Hematopoietic multipotent progenitor cell treated with erythropoietin and hydrocortisone succinate and interleukin-3 and kit ligand, for 17 days (in vitro differentiated cells): ENCODE measurements around the gene FKBP5.
"Not testable (repeated sequence)": the region's sequence is repeated elsewhere in the genome, so short reads cannot be mapped to it uniquely, and the experiment has no call there.

Experiments
- DNase-seq: peaks from one replicate; pipeline ENCODE4 v3.0.0-alpha.2; 2015; ENCODE audit warnings: low spot score

Gene FKBP5

DNA sequence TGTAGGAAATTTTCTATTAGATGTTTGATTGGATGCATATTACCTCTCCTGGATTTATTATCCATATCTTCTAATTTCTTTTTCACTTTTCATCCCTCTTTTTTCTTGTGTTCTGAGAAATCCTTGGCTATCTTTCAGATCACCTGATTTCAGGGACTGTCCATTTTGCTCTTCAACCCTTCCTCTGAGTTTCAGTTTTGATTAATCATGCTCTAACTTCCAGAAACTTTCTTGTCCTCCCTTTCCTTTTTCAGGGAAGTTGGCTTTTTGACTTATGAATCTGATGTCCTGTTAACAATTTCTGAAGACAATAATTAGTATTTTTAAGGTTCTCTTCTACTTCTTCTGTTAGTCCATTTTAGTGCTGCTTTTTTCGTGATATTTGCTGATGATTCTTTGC lies 79.1 kb downstream of the FKBP5 start:
- no peak for DNase-seq

DNA sequence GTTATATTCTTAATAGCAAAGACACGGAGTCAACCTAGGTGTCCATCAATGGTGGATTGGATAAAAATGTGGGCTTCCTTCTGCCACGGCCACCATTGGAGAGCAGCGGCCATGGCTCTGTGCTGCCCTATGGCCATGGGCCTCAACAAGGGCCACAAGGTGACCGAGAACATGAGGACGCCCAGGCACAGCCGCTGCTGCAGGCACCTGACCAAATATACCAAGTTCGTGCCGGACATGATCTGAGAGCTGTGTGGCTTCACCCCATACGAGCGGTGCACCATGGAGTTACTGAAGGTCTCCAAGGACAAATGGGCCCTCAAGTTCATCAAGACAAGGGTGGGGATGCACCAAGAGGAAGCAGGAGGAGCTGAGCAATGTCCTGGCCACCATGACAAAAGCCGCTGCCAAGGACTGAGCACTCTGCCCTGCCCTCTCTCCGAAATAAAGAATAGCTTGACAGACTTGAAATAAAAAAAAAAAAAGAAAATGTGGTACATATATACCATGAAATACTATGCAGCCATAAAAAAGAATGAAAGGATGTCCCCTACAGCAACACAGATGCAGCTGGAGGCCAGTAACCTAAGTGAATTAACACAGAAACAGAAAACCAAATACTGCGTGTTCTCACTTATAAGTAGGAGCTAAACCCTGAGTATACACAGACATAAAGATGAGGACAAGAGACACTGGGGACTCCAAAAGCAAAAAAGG lies 81.0 kb downstream of the FKBP5 start:
- DNase-seq: no peak

DNA sequence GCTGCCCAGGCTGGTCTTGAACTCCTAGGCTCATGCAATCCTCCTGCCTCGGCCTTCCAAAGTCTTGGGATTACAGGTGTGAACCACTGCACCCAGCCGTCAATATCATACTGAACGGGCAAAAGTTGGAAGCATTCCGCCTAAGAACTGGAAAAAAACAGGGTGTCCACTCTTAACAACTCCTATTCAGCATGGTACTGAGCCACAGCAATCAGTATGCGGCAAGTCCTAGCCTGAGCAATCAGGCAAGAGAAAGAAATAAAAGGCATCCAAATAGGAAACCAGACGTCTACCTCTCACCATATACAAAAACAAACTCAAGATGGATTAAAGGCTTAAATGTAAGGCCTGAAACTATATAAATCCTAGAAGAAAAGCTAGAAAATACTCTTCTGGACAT lies 83.1 kb downstream of the FKBP5 start:
- DNase-seq: no peak

- no peak for DNase-seq
Observed at GRCh38 chr6:35603326-35604202, 85.2 kb downstream of the FKBP5 start.

- DNase-seq: no peak
Observed at GRCh38 chr6:35602133-35602946, 86.4 kb downstream of the FKBP5 start.

- DNase-seq: no peak
Observed at GRCh38 chr6:35601331-35602132, 87.2 kb downstream of the FKBP5 start.

GRCh38 chr6:35600659-35601125 lies 88.0 kb downstream of the FKBP5 start:
- DNase-seq: no peak

- DNase-seq: no peak
Observed at GRCh38 chr6:35599761-35600658, 88.7 kb downstream of the FKBP5 start.

- not testable (repeated sequence) for DNase-seq
Observed at GRCh38 chr6:35598621-35599020, 90.1 kb downstream of the FKBP5 start.

- no peak for DNase-seq
Observed at GRCh38 chr6:35596448-35597442, 92.0 kb downstream of the FKBP5 start.

GRCh38 chr6:35594503-35595186 lies 94.1 kb downstream of the FKBP5 start:
- no peak for DNase-seq

DNA sequence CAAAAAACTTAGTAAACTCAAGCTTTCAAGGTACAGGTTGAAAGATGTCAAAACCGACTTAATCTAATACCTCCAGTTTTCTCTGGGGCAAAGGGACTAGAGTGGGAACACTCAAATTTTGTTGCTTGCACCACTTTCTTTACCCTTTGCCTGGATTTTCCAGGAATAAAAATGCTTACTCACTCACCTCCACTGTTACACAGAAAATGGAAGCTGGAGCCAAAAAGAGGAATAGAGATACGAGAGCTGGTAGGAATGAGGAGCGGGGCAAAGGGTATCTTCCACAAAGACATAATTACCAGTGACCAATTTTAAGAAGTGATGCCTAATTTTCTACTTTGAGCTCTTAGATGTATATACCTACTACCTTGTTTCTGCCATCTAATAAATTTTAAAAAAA lies 96.5 kb downstream of the FKBP5 start:
- no peak for DNase-seq

- no peak for DNase-seq
Observed at GRCh38 chr6:35590622-35591066, 98.1 kb downstream of the FKBP5 start.

DNA sequence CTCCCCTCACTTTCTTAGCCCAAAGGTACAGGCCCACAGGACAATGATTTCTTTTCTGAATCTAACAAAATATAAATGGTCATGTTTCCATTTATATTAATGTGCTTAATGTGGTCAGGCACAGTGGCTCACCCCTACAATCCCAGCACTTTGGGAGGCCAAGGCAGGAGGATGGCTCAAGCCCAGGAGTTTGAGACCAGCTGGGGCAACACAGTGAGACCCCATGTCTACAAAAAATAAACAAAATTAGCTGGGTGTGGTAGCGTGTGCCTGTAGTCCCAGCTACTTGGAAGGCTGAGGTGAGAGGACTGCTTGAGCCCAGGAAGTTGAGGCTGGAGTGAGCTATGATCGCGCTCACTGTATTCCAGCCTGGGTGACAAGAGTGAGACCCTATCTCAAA lies 98.8 kb downstream of the FKBP5 start:
- DNase-seq: no peak

DNA sequence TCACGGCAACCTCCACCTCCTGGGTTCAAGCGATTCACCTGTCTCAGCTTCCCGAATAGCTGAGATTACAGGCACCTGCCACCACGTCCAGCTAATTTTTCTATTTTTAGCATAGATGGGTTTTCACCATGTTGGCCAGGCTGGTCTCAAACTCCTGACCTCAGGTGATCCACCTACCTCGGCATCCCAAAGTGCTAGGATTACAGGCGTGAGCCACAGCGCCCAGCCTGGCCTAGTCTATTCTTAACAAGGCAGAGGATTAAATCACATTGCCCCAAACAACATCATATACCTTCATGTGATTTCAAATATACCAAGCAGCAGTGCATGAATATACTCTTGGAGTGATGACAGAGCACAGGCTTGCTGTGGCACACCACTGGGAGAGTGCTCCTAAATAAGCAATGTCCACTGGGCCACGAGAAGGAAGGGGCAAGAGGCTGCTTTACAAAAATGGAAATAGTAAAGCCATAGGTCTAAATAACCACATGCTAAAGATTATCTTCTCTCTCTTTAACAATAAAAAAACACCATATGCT lies 99.4 kb downstream of the FKBP5 start:
- no peak for DNase-seq

GRCh38 chr6:35587167-35587566 lies 101.5 kb downstream of the FKBP5 start:
- no peak for DNase-seq

DNA sequence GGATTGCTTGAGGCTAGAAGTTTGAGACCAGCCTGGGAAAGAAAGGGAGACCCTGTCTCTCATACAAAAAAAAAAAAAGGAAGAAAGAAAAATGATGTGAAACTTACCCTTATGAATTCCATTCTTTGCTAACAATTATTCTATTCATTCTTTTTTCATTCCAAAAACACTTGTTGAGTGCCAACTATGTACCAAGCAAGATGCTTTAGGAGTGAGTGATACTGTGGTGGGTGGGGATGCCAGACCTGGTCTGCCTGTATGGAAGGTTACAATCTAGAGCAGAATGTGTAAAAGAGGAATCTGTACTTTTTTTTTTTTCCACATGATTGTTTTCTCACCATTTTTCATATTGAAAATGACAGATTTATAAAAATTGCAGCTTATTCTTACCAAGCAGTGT lies 102.2 kb downstream of the FKBP5 start:
- DNase-seq: no peak

GRCh38 chr6:35585658-35586057 lies 103.1 kb downstream of the FKBP5 start:
- no peak for DNase-seq
